Medulla oblongata (tissue), 1 donor: ENCODE measurements around the gene SLC6A8.
"Not testable (repeated sequence)": the region's sequence is repeated elsewhere in the genome, so short reads cannot be mapped to it uniquely, and the experiment has no call there.

Experiments
- DNase-seq: peaks from one replicate; pipeline ENCODE4 v3.0.0-alpha.2; 2015; ENCODE audit errors: extremely low spot score

SLC6A8 gene

GRCh38 chrX:153731117-153731844 lies 43.6 kb downstream of the SLC6A8 start:
- no peak for DNase-seq

GRCh38 chrX:153731845-153732215 lies 44.1 kb downstream of the SLC6A8 start:
- DNase-seq: no peak

GRCh38 chrX:153732401-153732800 lies 44.7 kb downstream of the SLC6A8 start:
- DNase-seq: no peak

GRCh38 chrX:153733651-153734240 lies 46.0 kb downstream of the SLC6A8 start:
- no peak for DNase-seq

GRCh38 chrX:153734871-153735270 lies 47.1 kb downstream of the SLC6A8 start:
- DNase-seq: no peak

GRCh38 chrX:153735274-153735673 lies 47.5 kb downstream of the SLC6A8 start:
- no peak for DNase-seq

- no peak for DNase-seq
Observed at GRCh38 chrX:153736071-153736820, 48.5 kb downstream of the SLC6A8 start.

- DNase-seq: no peak
Observed at GRCh38 chrX:153736871-153737441, 49.2 kb downstream of the SLC6A8 start.

- no peak for DNase-seq
Observed at GRCh38 chrX:153738056-153738605, 50.4 kb downstream of the SLC6A8 start.

- no peak for DNase-seq
Observed at GRCh38 chrX:153739754-153740486, 52.2 kb downstream of the SLC6A8 start.

- DNase-seq: no peak
Observed at GRCh38 chrX:153740631-153741222, 53.0 kb downstream of the SLC6A8 start.

- no peak for DNase-seq
Observed at GRCh38 chrX:153741446-153741845, 53.7 kb downstream of the SLC6A8 start.

- not testable (repeated sequence) for DNase-seq
Observed at GRCh38 chrX:153742111-153742510, 54.4 kb downstream of the SLC6A8 start.

- not testable (repeated sequence) for DNase-seq
Observed at GRCh38 chrX:153742796-153743467, 55.2 kb downstream of the SLC6A8 start.

GRCh38 chrX:153743468-153744209 lies 55.9 kb downstream of the SLC6A8 start:
- not testable (repeated sequence) for DNase-seq

- DNase-seq: no peak
Observed at GRCh38 chrX:153744210-153745066, 56.7 kb downstream of the SLC6A8 start.

- not testable (repeated sequence) for DNase-seq
Observed at GRCh38 chrX:153745067-153745433, 57.3 kb downstream of the SLC6A8 start.
